GM21576 (cell line): ENCODE data around the gene CCDC192.
"Not testable (repeated sequence)": the region's sequence is repeated elsewhere in the genome, so short reads cannot be mapped to it uniquely, and the experiment has no call there.

Experiments
- ATAC-seq: cut with Tn5 transposase; IDR thresholded peaks from one replicate; pipeline ENCODE4 v1.9.1; 2021; ENCODE audit warnings: mild to moderate bottlenecking, moderate library complexity; ENCODE audit not compliant: unreplicated experiment

CCDC192 gene

GRCh38 chr5:127702926-127703561 lies at the start of gene CCDC192:
Gene CCDC192 (plus strand): TSS chr5:127703391. CDS start chr5:127703446, 55 bp downstream.
- ATAC-seq, result no peak

- ATAC-seq, result no peak
Measured at GRCh38 chr5:127656825-127657224, 46.4 kb upstream of the CCDC192 start.

- no peak for ATAC-seq
Measured at GRCh38 chr5:127660047-127660733, 43.0 kb upstream of the CCDC192 start.

GRCh38 chr5:127664093-127664492 lies 39.1 kb upstream of the CCDC192 start:
- ATAC-seq, result no peak

GRCh38 chr5:127665641-127666040 lies 37.5 kb upstream of the CCDC192 start:
- no peak for ATAC-seq

- ATAC-seq, result no peak
Measured at GRCh38 chr5:127666043-127666716, 37.0 kb upstream of the CCDC192 start.

- ATAC-seq, result no peak
Measured at GRCh38 chr5:127667926-127668325, 35.3 kb upstream of the CCDC192 start.

- no peak for ATAC-seq
Measured at GRCh38 chr5:127671218-127671617, 32.0 kb upstream of the CCDC192 start.

- ATAC-seq, result no peak
Measured at GRCh38 chr5:127673117-127673800, 29.9 kb upstream of the CCDC192 start.

GRCh38 chr5:127676951-127677350 lies 26.2 kb upstream of the CCDC192 start:
- not testable (repeated sequence) for ATAC-seq

- ATAC-seq, result not testable (repeated sequence)
Measured at GRCh38 chr5:127679691-127680330, 23.4 kb upstream of the CCDC192 start.

- no peak for ATAC-seq
Measured at GRCh38 chr5:127680595-127680994, 22.6 kb upstream of the CCDC192 start.

GRCh38 chr5:127683008-127683407 lies 20.2 kb upstream of the CCDC192 start:
- ATAC-seq, result no peak

GRCh38 chr5:127684726-127685467 lies 18.3 kb upstream of the CCDC192 start:
- ATAC-seq, result no peak

GRCh38 chr5:127685662-127686061 lies 17.5 kb upstream of the CCDC192 start:
- no peak for ATAC-seq

GRCh38 chr5:127686424-127686823 lies 16.8 kb upstream of the CCDC192 start:
- no peak for ATAC-seq

- ATAC-seq, result no peak
Measured at GRCh38 chr5:127694518-127695171, 8.5 kb upstream of the CCDC192 start.

GRCh38 chr5:127695346-127695745 lies 7.8 kb upstream of the CCDC192 start:
- ATAC-seq, result no peak

GRCh38 chr5:127696683-127697082 lies 6.5 kb upstream of the CCDC192 start:
- no peak for ATAC-seq
